Vagina (tissue), 2 donors: ENCODE data around the gene DGCR2. TPM values are rescaled to one million over a fixed set of nuclear protein-coding genes. Genes with fewer than 3 reads are reported as not detected.

Experiments
- DNase-seq, 2 donors: peaks; one replicate each; pipeline ENCODE4 v3.0.0-alpha.2; 2017; ENCODE audit errors: extremely low spot score in 2 of 2
- H3K27ac ChIP-seq: fragments of 200-600 bp; sonication (generic); one replicate; pipeline ENCODE4 v1.5.1; 2019
- H3K27me3 ChIP-seq: fragments of 200-600 bp; sonication (generic); one replicate; pipeline ENCODE4 v1.5.1; 2019
- H3K36me3 ChIP-seq, 2 donors: fragments of 200-600 bp; sonication (generic); one replicate each; pipeline ENCODE4 v1.5.1; 2017 to 2019
- H3K4me1 ChIP-seq: fragments of 200-600 bp; sonication (generic); one replicate; pipeline ENCODE4 v1.5.1; 2019
- H3K4me3 ChIP-seq, 2 donors: fragments of 200-600 bp; sonication (generic); 1 replicate in 1 of 2; 2 replicates in 1 of 2; pipeline ENCODE4 v1.5.1; 2016 to 2019
- H3K9me3 ChIP-seq: fragments of 200-600 bp; sonication (generic); one replicate; pipeline ENCODE4 v1.5.1; 2019
- CTCF ChIP-seq, 3 experiments: fragments of 450-650 bp in 2 of 3; fragments of 200-600 bp in 1 of 3; sonication (generic) in 1 of 3; IDR thresholded peaks; one replicate each; pipeline ENCODE4 v1.5.1; 2017 to 2019; ENCODE audit warnings: antibody characterized with exemption in 3 of 3, mild to moderate bottlenecking in 2 of 3, moderate library complexity in 2 of 3
- POLR2A ChIP-seq, 2 donors: fragments of 450-650 bp; IDR thresholded peaks; one replicate each; pipeline ENCODE4 v1.6.1; 2017; ENCODE audit warnings: antibody characterized with exemption in 2 of 2, mild to moderate bottlenecking in 2 of 2, moderate library complexity in 2 of 2
- POLR2AphosphoS5 ChIP-seq, 2 donors: sonication (generic); formaldehyde crosslinking; IDR thresholded peaks; one replicate each; pipeline ENCODE4 v1.9.0; 2017; ENCODE audit warnings: antibody characterized with exemption in 2 of 2, mild to moderate bottlenecking in 2 of 2, low read depth in 1 of 2; ENCODE audit not compliant: insufficient read depth in 1 of 2
- intact Hi-C: fragments of 100-400 bp; cut with DNase I; formaldehyde crosslinking; loops from one replicate; pipeline ENCODE4 v1.15.1; 2023
- total RNA-seq: library from RNA; depleted of rRNA; stranded (reverse); fragments of >200 nt; gene quantifications from one replicate; pipeline ENCODE4 v1.2.3, GENCODE V29; 2016

Gene DGCR2
- total RNA-seq, 1 donor from 2014 or later = 66.3 TPM

GRCh38 chr22:19063581-19064353 lies 58.4 kb downstream of the DGCR2 start:
- Histone ChIP-seq H3K36me3 (peaks cover 0 to 64% of the 10 kb centered on the region in 2 donors), H3K27ac (no peak overlapping the region), H3K27me3 (no peaks in the 10 kb centered on the region), H3K9me3 (no peaks in the 10 kb centered on the region), H3K4me3 (no peak overlapping the region), H3K4me1 (peaks cover 7% of the 10 kb centered on the region)
- intact Hi-C loops = no loop called here
- peak in 1 of 2 donors; percentile 52 for DNase-seq
- TF ChIP-seq POLR2AphosphoS5 (IDR thresholded peaks at IDR 0.05; ENCODE audit: insufficient read depth in 1 of 2, low read depth in 1 of 2) = no peak
- TF ChIP-seq CTCF (IDR thresholded peaks at IDR 0.05) = no peak
- no peak for TF ChIP-seq POLR2A (IDR thresholded peaks at IDR 0.05)

- H3K27me3 ChIP-seq = no peaks in the 10 kb centered on the region
- intact Hi-C loops = no loop called here
- H3K4me1 ChIP-seq = peaks cover 7% of the 10 kb centered on the region
- H3K36me3 ChIP-seq = peaks cover 0 to 67% of the 10 kb centered on the region in 2 donors
- H3K9me3 ChIP-seq = no peaks in the 10 kb centered on the region
- TF ChIP-seq POLR2A (IDR thresholded peaks at IDR 0.05) (no peak), CTCF (IDR thresholded peaks at IDR 0.05) (no peak), POLR2AphosphoS5 (IDR thresholded peaks at IDR 0.05; ENCODE audit: insufficient read depth in 1 of 2, low read depth in 1 of 2) (no peak)
- no peak overlapping the region for H3K27ac ChIP-seq
- peak in 1 of 2 donors; percentile 70 for DNase-seq
- no peak overlapping the region for H3K4me3 ChIP-seq
Measured at GRCh38 chr22:19062943-19063308, 59.3 kb downstream of the DGCR2 start.

GRCh38 chr22:19062139-19062942 lies 59.9 kb downstream of the DGCR2 start:
- Histone ChIP-seq H3K9me3 (no peaks in the 10 kb centered on the region), H3K27ac (no peak overlapping the region), H3K4me1 (peaks cover 7% of the 10 kb centered on the region), H3K4me3 (no peak overlapping the region), H3K36me3 (peaks cover 0 to 67% of the 10 kb centered on the region in 2 donors), H3K27me3 (no peaks in the 10 kb centered on the region)
- TF ChIP-seq POLR2A (IDR thresholded peaks at IDR 0.05) (no peak), CTCF (IDR thresholded peaks at IDR 0.05) (no peak), POLR2AphosphoS5 (IDR thresholded peaks at IDR 0.05; ENCODE audit: insufficient read depth in 1 of 2, low read depth in 1 of 2) (no peak)
- no peak for DNase-seq
- intact Hi-C loops = no loop called here

GRCh38 chr22:19061471-19062138 lies 60.6 kb downstream of the DGCR2 start:
- Histone ChIP-seq H3K4me1 (peaks cover under 1% of the 10 kb centered on the region), H3K27me3 (no peaks in the 10 kb centered on the region), H3K9me3 (no peaks in the 10 kb centered on the region), H3K27ac (no peak overlapping the region), H3K36me3 (peaks cover 0 to 64% of the 10 kb centered on the region in 2 donors), H3K4me3 (no peak overlapping the region)
- TF ChIP-seq POLR2A (IDR thresholded peaks at IDR 0.05) = no peak
- TF ChIP-seq CTCF (IDR thresholded peaks at IDR 0.05) = no peak
- no peak for TF ChIP-seq POLR2AphosphoS5 (IDR thresholded peaks at IDR 0.05; ENCODE audit: insufficient read depth in 1 of 2, low read depth in 1 of 2)
- no peak for DNase-seq
- intact Hi-C loops = no loop called here
